Mesenchymal stem cell (in vitro differentiated cells and primary cell): ENCODE results near the gene SBNO2.

ENCODE experiments used
- DNase-seq: peaks from one replicate; pipeline ENCODE4 v3.0.0-alpha.2; 2013
- H2AFZ ChIP-seq: one replicate; pipeline ENCODE4 v1.6.1; 2013; ENCODE audit warnings: low read depth, mild to moderate bottlenecking, control low read depth, inconsistent platforms, low read length, moderate library complexity
- H2AK5ac ChIP-seq: 2 replicates; pipeline ENCODE4 v1.6.1; 2013; ENCODE audit warnings: low read length, moderate library complexity, mild to moderate bottlenecking, inconsistent platforms; ENCODE audit not compliant: severe bottlenecking
- H2BK120ac ChIP-seq: one replicate; pipeline ENCODE4 v1.6.1; 2013; ENCODE audit warnings: low read depth, mild to moderate bottlenecking, inconsistent platforms, low read length, moderate library complexity
- H2BK12ac ChIP-seq, 2 experiments: one replicate each; pipeline ENCODE4 v1.6.1; 2013; ENCODE audit warnings: inconsistent platforms in 2 of 2, low read length in 2 of 2, mild to moderate bottlenecking in 2 of 2, moderate library complexity in 2 of 2, control low read depth in 1 of 2
- H2BK15ac ChIP-seq: one replicate; pipeline ENCODE4 v1.6.1; 2013; ENCODE audit warnings: mild to moderate bottlenecking, low read depth, inconsistent platforms; ENCODE audit not compliant: poor library complexity, severe bottlenecking
- H2BK5ac ChIP-seq: 2 replicates; pipeline ENCODE4 v1.6.1; 2013; ENCODE audit warnings: low read depth, mild to moderate bottlenecking, low read length, control low read depth, inconsistent platforms; ENCODE audit not compliant: poor library complexity, severe bottlenecking
- H3K14ac ChIP-seq, 2 experiments: one replicate each; pipeline ENCODE4 v1.6.1; 2013; ENCODE audit warnings: inconsistent platforms in 2 of 2, low read length in 2 of 2, control low read depth in 1 of 2, mild to moderate bottlenecking in 1 of 2, moderate library complexity in 1 of 2
- H3K18ac ChIP-seq, 2 experiments: one replicate each; pipeline ENCODE4 v1.6.1; 2013; ENCODE audit warnings: inconsistent platforms in 2 of 2, low read length in 2 of 2, control low read depth in 1 of 2, low read depth in 1 of 2, mild to moderate bottlenecking in 1 of 2
- H3K23ac ChIP-seq, 2 experiments: one replicate each; pipeline ENCODE4 v1.6.1; 2013; ENCODE audit warnings: inconsistent platforms in 2 of 2, low read length in 2 of 2, mild to moderate bottlenecking in 2 of 2, moderate library complexity in 2 of 2, control low read depth in 1 of 2
- H3K27ac ChIP-seq: 2 replicates; pipeline ENCODE4 v1.5.1; 2013; ENCODE audit warnings: mild to moderate bottlenecking, moderate library complexity, low read length, control low read depth, inconsistent platforms; ENCODE audit not compliant: poor library complexity, severe bottlenecking
- H3K27me3 ChIP-seq, 2 experiments: 2 replicates each; pipeline versions ENCODE4 v1.6.1 to v1.7.0; 2013; ENCODE audit warnings: low read length in 2 of 2, mild to moderate bottlenecking in 2 of 2, moderate library complexity in 2 of 2, control low read depth in 1 of 2, inconsistent platforms in 1 of 2; ENCODE audit not compliant: control insufficient read depth in 1 of 2, insufficient read depth in 1 of 2
- H3K36me3 ChIP-seq, 2 experiments: 2 replicates each; pipeline versions ENCODE4 v1.6.1 to v1.7.0; 2013; ENCODE audit warnings: low read length in 2 of 2, control low read depth in 1 of 2, inconsistent platforms in 1 of 2, low read depth in 1 of 2, mild to moderate bottlenecking in 1 of 2; ENCODE audit not compliant: insufficient read depth in 2 of 2, control insufficient read depth in 1 of 2
- H3K4ac ChIP-seq, 2 experiments: one replicate each; pipeline ENCODE4 v1.6.1; 2013; ENCODE audit warnings: inconsistent platforms in 2 of 2, low read length in 2 of 2, mild to moderate bottlenecking in 2 of 2, moderate library complexity in 2 of 2, control low read depth in 1 of 2, low read depth in 1 of 2
- H3K4me1 ChIP-seq: 2 replicates; pipeline ENCODE4 v1.6.1; 2013; ENCODE audit warnings: low read depth, low read length, control low read depth; ENCODE audit not compliant: control insufficient read depth, insufficient read depth
- H3K4me2 ChIP-seq: 2 replicates; pipeline ENCODE4 v1.6.1; 2013; ENCODE audit warnings: low read length, mild to moderate bottlenecking, inconsistent platforms; ENCODE audit not compliant: poor library complexity, severe bottlenecking
- H3K4me3 ChIP-seq, 2 experiments: 2 replicates each; pipeline versions ENCODE4 v1.5.1 to v1.7.0; 2013; ENCODE audit warnings: low read length in 2 of 2, mild to moderate bottlenecking in 2 of 2, control low read depth in 1 of 2, low read depth in 1 of 2; ENCODE audit not compliant: insufficient read depth in 1 of 2
- H3K79me1 ChIP-seq: replicated peaks from 2 replicates; pipeline ENCODE4 v1.6.1; 2013; ENCODE audit warnings: mild to moderate bottlenecking, control low read depth, low read length, inconsistent platforms; ENCODE audit not compliant: poor library complexity, severe bottlenecking
- H3K9ac ChIP-seq: 2 replicates; pipeline ENCODE4 v1.7.0; 2013; ENCODE audit warnings: mild to moderate bottlenecking, low read length, moderate library complexity
- H3K9me3 ChIP-seq: 2 replicates; pipeline ENCODE4 v1.7.0; 2013; ENCODE audit warnings: mild to moderate bottlenecking, low read length; ENCODE audit not compliant: control insufficient read depth
- H4K8ac ChIP-seq: one replicate; pipeline ENCODE4 v1.6.1; 2013; ENCODE audit warnings: inconsistent platforms, mild to moderate bottlenecking, low read length, moderate library complexity
- H4K91ac ChIP-seq: one replicate; pipeline ENCODE4 v1.6.1; 2013; ENCODE audit warnings: mild to moderate bottlenecking, low read length, inconsistent platforms
- WGBS: methylation state at CpG from one replicate; pipeline ENCODE4 v1.1.7; 2013; ENCODE audit warnings: mixed read lengths; 5-methylcytosine and 5-hydroxymethylcytosine counted together

The SBNO2 gene

DNA sequence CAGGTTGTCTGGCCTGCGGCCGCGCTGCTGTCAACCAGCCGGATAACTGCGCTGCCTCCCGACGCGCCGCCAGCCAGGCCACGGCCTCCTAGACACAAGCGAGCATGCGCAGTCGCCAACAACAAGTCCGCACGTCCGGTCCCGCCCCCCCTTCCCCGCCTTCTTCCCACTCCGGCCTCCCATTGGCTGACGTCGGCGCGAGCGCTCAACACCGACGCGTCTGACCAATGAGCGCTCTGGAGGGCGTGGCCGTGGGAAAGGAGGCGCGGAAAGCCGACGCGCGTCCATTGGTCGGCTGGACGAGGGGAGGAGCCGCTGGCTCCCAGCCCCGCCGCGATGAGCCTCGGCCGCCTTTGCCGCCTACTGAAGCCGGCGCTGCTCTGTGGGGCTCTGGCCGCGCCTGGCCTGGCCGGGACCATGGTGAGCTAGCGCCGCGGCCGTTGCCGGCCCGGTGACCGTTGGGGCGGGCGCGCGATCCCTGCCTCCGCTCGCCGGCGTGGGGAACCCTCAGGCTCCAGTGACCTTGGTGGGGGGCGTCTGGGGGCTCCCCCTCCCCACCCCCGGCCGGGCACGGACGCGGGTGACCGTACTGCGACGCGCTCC, 70.3 kb downstream of the SBNO2 start, which contains the start of gene GPX4:
TSS of gene GPX4 (plus strand) at position 287 of the 603 bp plus-strand sequence. CDS start at position 337, 50 bp downstream.
- peak; percentile 99 for DNase-seq
- under 1% methylated on average over 50 of the region's 75 CpGs for WGBS
- peaks cover 5% of the 10 kb centered on the region for H3K79me1 ChIP-seq
- peak within 1 kb of the TSS; percentile 57 to 78 for H3K14ac ChIP-seq
- peaks cover 40% of the 10 kb centered on the region for H3K4me1 ChIP-seq
- H2AK5ac ChIP-seq, result peak within 1 kb of the TSS; percentile 94
- H3K9me3 ChIP-seq, result peaks cover 3% of the 10 kb centered on the region
- H4K91ac ChIP-seq, result peak within 1 kb of the TSS; percentile 99
- peak within 1 kb of the TSS; percentile 99 for H3K27ac ChIP-seq
- peak within 1 kb of the TSS; percentile 89 for H3K9ac ChIP-seq
- peaks cover 18 to 39% of the 10 kb centered on the region in 2 experiments for H3K36me3 ChIP-seq
- H2BK15ac ChIP-seq, result peak within 1 kb of the TSS; percentile 93
- H2AFZ ChIP-seq, result no peak within 1 kb of the TSS
- peak within 1 kb of the TSS; percentile 93 for H2BK5ac ChIP-seq
- peak within 1 kb of the TSS in 1 of 2 experiments; percentile 91 for H3K23ac ChIP-seq
- H3K27me3 ChIP-seq, result no peaks in the 10 kb centered on the region
- H4K8ac ChIP-seq, result peak within 1 kb of the TSS; percentile 85
- H2BK12ac ChIP-seq, result peak within 1 kb of the TSS; percentile 90 to 96
- peak within 1 kb of the TSS; percentile 98 for H3K4ac ChIP-seq
- H3K4me2 ChIP-seq, result peak within 1 kb of the TSS; percentile 67
- peak within 1 kb of the TSS; percentile 82 to 83 for H3K4me3 ChIP-seq
- H2BK120ac ChIP-seq, result peak within 1 kb of the TSS; percentile 99
- peak within 1 kb of the TSS; percentile 94 to 95 for H3K18ac ChIP-seq

DNA sequence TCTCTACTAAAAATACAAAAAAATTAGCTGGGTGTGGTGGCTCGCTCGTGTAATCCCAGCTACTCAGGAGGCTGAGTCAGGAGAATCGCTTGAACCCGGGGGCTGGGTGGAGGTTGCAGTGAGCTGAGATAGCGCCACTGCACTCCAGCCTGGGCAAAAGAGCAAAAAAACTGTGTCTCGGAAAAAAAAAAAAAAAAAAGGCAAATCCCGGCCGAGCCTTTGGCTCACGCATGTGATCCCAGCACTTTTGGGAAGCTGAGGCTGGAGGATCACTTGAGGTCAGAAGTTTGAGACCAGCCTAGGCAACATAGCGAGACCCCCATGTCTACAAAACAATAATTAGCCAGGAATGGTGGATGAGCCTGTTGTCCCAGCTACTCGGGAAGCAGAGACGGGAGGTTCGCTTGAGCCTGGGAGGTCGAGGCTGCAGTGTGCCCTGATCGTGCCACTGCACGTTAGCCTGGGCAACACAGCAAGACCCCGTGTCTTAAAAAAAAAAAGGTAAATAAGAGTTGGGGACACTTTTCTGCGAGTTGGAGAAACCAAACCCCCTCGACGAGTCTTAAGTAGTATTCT, 70.8 kb downstream of the SBNO2 start:
- Histone ChIP-seq H2BK15ac (no peak overlapping the region), H4K8ac (peak overlapping the region; percentile 69), H3K27ac (peak overlapping the region; percentile 99), H3K4ac (peak overlapping the region; percentile 71 to 91), H4K91ac (peak overlapping the region; percentile 90), H3K9ac (peak overlapping the region; percentile 89), H2BK120ac (peak overlapping the region; percentile 68), H3K4me2 (peak overlapping the region; percentile 56), H2AFZ (no peak overlapping the region), H2BK5ac (peak overlapping the region; percentile 67), H3K18ac (peak overlapping the region; percentile 94 to 95), H3K23ac (peak overlapping the region in 1 of 2 experiments; percentile 91), H3K14ac (no peak overlapping the region), H3K79me1 (peaks cover 3% of the 10 kb centered on the region), H2BK12ac (peak overlapping the region; percentile 29 to 96), H3K4me3 (peak overlapping the region in 1 of 2 experiments; percentile 64), H2AK5ac (peak overlapping the region; percentile 91), H3K27me3 (no peaks in the 10 kb centered on the region), H3K36me3 (peaks cover 15 to 34% of the 10 kb centered on the region in 2 experiments), H3K4me1 (peaks cover 40% of the 10 kb centered on the region), H3K9me3 (peaks cover 3% of the 10 kb centered on the region)
- 61% methylated on average over 19 of the region's 20 CpGs for WGBS
- peak; percentile 35 for DNase-seq

- H3K23ac ChIP-seq, result peak overlapping the region in 1 of 2 experiments; percentile 74
- peak overlapping the region; percentile 93 for H2BK5ac ChIP-seq
- no peak overlapping the region for H2BK120ac ChIP-seq
These were observed 71.5 kb downstream of the SBNO2 start for GRCh38 chr19:1102407-1103131.

More at GRCh38 chr19:1102407-1103131, 71.5 kb downstream of the SBNO2 start:
- peak overlapping the region in 1 of 2 experiments; percentile 60 for H3K4me3 ChIP-seq
- H2BK15ac ChIP-seq, result peak overlapping the region; percentile 49
- DNase-seq, result peak; percentile 99
- peak overlapping the region; percentile 99 for H3K27ac ChIP-seq
- peak overlapping the region; percentile 77 to 82 for H3K4ac ChIP-seq
- H3K4me1 ChIP-seq, result peaks cover 40% of the 10 kb centered on the region
- H3K9me3 ChIP-seq, result peaks cover 3% of the 10 kb centered on the region
- peak overlapping the region in 1 of 2 experiments; percentile 57 for H3K14ac ChIP-seq
- H3K18ac ChIP-seq, result peak overlapping the region; percentile 93 to 94
- H3K79me1 ChIP-seq, result peaks cover 3% of the 10 kb centered on the region
- H4K8ac ChIP-seq, result peak overlapping the region; percentile 52
- peak overlapping the region; percentile 89 for H3K9ac ChIP-seq
- no peaks in the 10 kb centered on the region for H3K27me3 ChIP-seq
- peak overlapping the region; percentile 90 to 96 for H2BK12ac ChIP-seq
- 31% methylated on average over 15 of the region's 17 CpGs for WGBS
- H3K4me2 ChIP-seq, result peak overlapping the region; percentile 28
- peak overlapping the region; percentile 94 for H2AK5ac ChIP-seq
- peak overlapping the region; percentile 70 for H4K91ac ChIP-seq
- H3K36me3 ChIP-seq, result peaks cover 15 to 27% of the 10 kb centered on the region in 2 experiments
- no peak overlapping the region for H2AFZ ChIP-seq
